ENCODE data around the gene CPED1.

- TF ChIP-seq CTCF (IDR thresholded peaks at IDR 0.05; ENCODE audit: poor library complexity, severe bottlenecking) = no peak
- no peak for TF ChIP-seq REST (IDR thresholded peaks at IDR 0.05; ENCODE audit: borderline replicate concordance)
- TF ChIP-seq RAD21 (conservative IDR thresholded peaks at IDR 0.05) = no peak
Observed at GRCh38 chr7:121344497-121344896, 356.0 kb downstream of the CPED1 start.
